Choroid plexus epithelial cell (primary cell): ENCODE results near the gene GRIA1.

Experiments used
- DNase-seq: peaks from one replicate; pipeline ENCODE4 v3.0.0-alpha.2; 2010; ENCODE audit warnings: low read depth
- H3K4me3 ChIP-seq: 2 replicates; pipeline ENCODE4 v1.5.1; 2011; ENCODE audit warnings: low read depth, mild to moderate bottlenecking, control low read depth, low read length, moderate library complexity
- CTCF ChIP-seq: conservative IDR thresholded peaks from 2 replicates; pipeline ENCODE4 v1.5.1; 2011; ENCODE audit warnings: low read depth, mild to moderate bottlenecking, control low read depth, inconsistent platforms, low read length, moderate library complexity

Gene GRIA1

GRCh38 chr5:153742060-153742459, 251.6 kb downstream of the GRIA1 start:
- no peak for DNase-seq
- no peak overlapping the region for H3K4me3 ChIP-seq
- TF ChIP-seq CTCF: no peak

- no peak for TF ChIP-seq CTCF
- H3K4me3 ChIP-seq: no peak overlapping the region
- no peak for DNase-seq
Observed at GRCh38 chr5:153744751-153745150, 254.3 kb downstream of the GRIA1 start.

- no peak for DNase-seq
- no peak overlapping the region for H3K4me3 ChIP-seq
- no peak for TF ChIP-seq CTCF
Observed at GRCh38 chr5:153745778-153746395, 255.4 kb downstream of the GRIA1 start.

- TF ChIP-seq CTCF: no peak
- DNase-seq: no peak
- no peak overlapping the region for H3K4me3 ChIP-seq
Observed at GRCh38 chr5:153746440-153746839, 256.0 kb downstream of the GRIA1 start.

- DNase-seq: no peak
- TF ChIP-seq CTCF: no peak
Observed at GRCh38 chr5:153748823-153749222, 258.4 kb downstream of the GRIA1 start.

GRCh38 chr5:153749960-153750359, 259.5 kb downstream of the GRIA1 start:
- no peak overlapping the region for H3K4me3 ChIP-seq
- DNase-seq: no peak
- no peak for TF ChIP-seq CTCF

More at GRCh38 chr5:153748823-153749222, 258.4 kb downstream of the GRIA1 start:
- no peak overlapping the region for H3K4me3 ChIP-seq

GRCh38 chr5:153751251-153751650, 260.8 kb downstream of the GRIA1 start:
- no peak for TF ChIP-seq CTCF
- no peak for DNase-seq
- no peak overlapping the region for H3K4me3 ChIP-seq
